ENCODE measurements around the gene ARHGAP24. TPM values are rescaled to one million over a fixed set of nuclear protein-coding genes. Genes with fewer than 3 reads are reported as not detected.

Gene ARHGAP24
- total RNA-seq, 1 experiment from 2014 or later: 17.4 TPM

DNA sequence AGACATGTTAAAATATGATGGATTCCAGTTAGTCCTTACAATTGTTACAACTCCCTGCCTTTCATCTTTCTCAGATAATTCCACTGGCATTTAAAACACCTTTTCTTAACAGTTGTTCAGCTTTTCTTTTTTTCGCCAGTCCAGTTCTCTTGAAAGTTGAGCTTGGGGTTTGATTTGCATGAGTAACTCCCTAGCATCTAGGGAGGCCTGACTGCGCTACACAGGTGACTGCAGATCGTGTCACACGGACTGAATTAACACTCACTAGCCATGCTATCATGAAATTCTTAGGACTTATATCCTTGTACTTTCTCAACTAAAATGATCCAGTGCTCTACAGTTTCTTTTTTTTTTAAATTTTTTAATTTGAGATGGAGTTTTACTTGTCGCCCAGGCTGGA lies 69.8 kb downstream of the ARHGAP24 start:
- Histone ChIP-seq H3K9me3 (ENCODE audit: control insufficient read depth, insufficient read depth, low read depth, low read length) (no peaks in the 10 kb centered on the region), H3K27me3 (ENCODE audit: control insufficient read depth, insufficient read depth, low read length) (no peaks in the 10 kb centered on the region), H3K27ac (ENCODE audit: low read length) (no peak overlapping the region), H3K4me3 (ENCODE audit: low read depth in 2 of 2, low read length in 2 of 2) (no peak overlapping the region), H3K4me1 (ENCODE audit: control insufficient read depth, insufficient read depth, low read length) (no peaks in the 10 kb centered on the region; the same call in 1 of the 2 replicates), H3K36me3 (ENCODE audit: control insufficient read depth, insufficient read depth, low read length) (no peaks in the 10 kb centered on the region)
- ChIA-PET POLR2A (interaction anchor here (0.7 kb wide), 1 partner anchor 153 kb away, joined by 5 read pairs; no protein-coding TSS in a partner anchor), CTCF (no interaction called here)
- intact Hi-C loops (cut with micrococcal nuclease; ENCODE audit: unreplicated experiment): no loop called here
- TF ChIP-seq TCF7L2 (IDR thresholded peaks at IDR 0.05; ENCODE audit: low read depth, low read length) (no peak), CTCF (IDR thresholded peaks at IDR 0.05) (no peak), REST (IDR thresholded peaks at IDR 0.05; ENCODE audit: insufficient read depth in 1 of 2, low read depth in 2 of 2, low read length in 1 of 2) (no peak), SIN3A (IDR thresholded peaks at IDR 0.05; ENCODE audit: borderline replicate concordance, insufficient read depth, low read depth, low read length) (no peak), POLR2AphosphoS5 (IDR thresholded peaks at IDR 0.05; ENCODE audit: low read depth, low read length) (no peak)
- in situ Hi-C loops (cut with HindIII; ENCODE audit: low pct_unique_long_range_greater_than_20kb, low sequenced_read_pairs): no loop called here
- DNase-seq (ENCODE audit: low read depth, low spot score) (no peak), ATAC-seq (no peak)
- BruUV-seq (replicated peaks): no TSS peak

- no peak for ATAC-seq
- Histone ChIP-seq H3K27ac (ENCODE audit: low read length) (no peak overlapping the region), H3K4me3 (ENCODE audit: low read depth in 2 of 2, low read length in 2 of 2) (no peak overlapping the region), H3K27me3 (ENCODE audit: control insufficient read depth, insufficient read depth, low read length) (no peaks in the 10 kb centered on the region), H3K4me1 (ENCODE audit: control insufficient read depth, insufficient read depth, low read length) (no peaks in the 10 kb centered on the region; the same call in 1 of the 2 replicates), H3K9me3 (ENCODE audit: control insufficient read depth, insufficient read depth, low read depth, low read length) (no peaks in the 10 kb centered on the region), H3K36me3 (ENCODE audit: control insufficient read depth, insufficient read depth, low read length) (no peaks in the 10 kb centered on the region)
- BruUV-seq (replicated peaks): no TSS peak
- CTCF ChIA-PET: no interaction called here
- DNase-seq (ENCODE audit: low read depth, low spot score): no peak
- in situ Hi-C loops (cut with HindIII; ENCODE audit: low pct_unique_long_range_greater_than_20kb, low sequenced_read_pairs) (no loop called here), intact Hi-C loops (cut with micrococcal nuclease; ENCODE audit: unreplicated experiment) (no loop called here)
- TF ChIP-seq TCF7L2 (IDR thresholded peaks at IDR 0.05; ENCODE audit: low read depth, low read length): no peak
- no peak; the same call in 1 of the 2 replicates for TF ChIP-seq CTCF (IDR thresholded peaks at IDR 0.05)
- TF ChIP-seq SIN3A (IDR thresholded peaks at IDR 0.05; ENCODE audit: borderline replicate concordance, insufficient read depth, low read depth, low read length): no peak
- no peak for TF ChIP-seq REST (IDR thresholded peaks at IDR 0.05; ENCODE audit: insufficient read depth in 1 of 2, low read depth in 2 of 2, low read length in 1 of 2)
- TF ChIP-seq POLR2AphosphoS5 (IDR thresholded peaks at IDR 0.05; ENCODE audit: low read depth, low read length): no peak
- POLR2A ChIA-PET: no interaction called here
These were observed 73.2 kb downstream of the ARHGAP24 start for GRCh38 chr4:85548116-85548515.
